CD14-positive monocyte (primary cell): ENCODE results near the gene DNAL1. TPM values are rescaled to one million over a fixed set of nuclear protein-coding genes. Genes with fewer than 3 reads are reported as not detected.
A peak's percentile ranks its signal among the peaks of the same experiment; 100 is the strongest.

Source experiments
- DNase-seq, 3 donors: peaks; one replicate each; pipeline ENCODE4 v3.0.0-alpha.2; 2011 to 2022
- H2AFZ ChIP-seq: 2 replicates; pipeline ENCODE4 v1.6.0; 2012; ENCODE audit warnings: mild to moderate bottlenecking, low read depth, low read length, inconsistent platforms; ENCODE audit not compliant: insufficient read depth, poor library complexity, severe bottlenecking
- H3K27ac ChIP-seq, 2 donors: 1 replicate in 1 of 2; 2 replicates in 1 of 2; pipeline ENCODE4 v1.5.1; 2012 to 2013; ENCODE audit warnings: low read length in 2 of 2, control low read depth in 1 of 2, inconsistent platforms in 1 of 2, low read depth in 1 of 2, mild to moderate bottlenecking in 1 of 2
- H3K27me3 ChIP-seq, 2 donors: one replicate each; pipeline versions ENCODE4 v1.6.0 to v1.6.1; 2011 to 2013; ENCODE audit warnings: low read length in 2 of 2; ENCODE audit not compliant: control insufficient read depth in 2 of 2, insufficient read depth in 2 of 2
- H3K36me3 ChIP-seq, 2 donors: replicated peaks in 1 of 2; 1 replicate in 1 of 2; 2 replicates in 1 of 2; pipeline versions ENCODE4 v1.5.1 to v1.6.1; 2012 to 2013; ENCODE audit warnings: low read length in 2 of 2, control low read depth in 1 of 2, inconsistent platforms in 1 of 2, mild to moderate bottlenecking in 1 of 2; ENCODE audit not compliant: insufficient read depth in 2 of 2, control insufficient read depth in 1 of 2
- H3K4me1 ChIP-seq, 2 donors: 1 replicate in 1 of 2; 2 replicates in 1 of 2; pipeline versions ENCODE4 v1.5.1 to v1.6.1; 2012 to 2013; ENCODE audit warnings: low read length in 2 of 2, control low read depth in 1 of 2, inconsistent platforms in 1 of 2, mild to moderate bottlenecking in 1 of 2, moderate library complexity in 1 of 2; ENCODE audit not compliant: insufficient read depth in 2 of 2, control insufficient read depth in 1 of 2
- H3K4me2 ChIP-seq: replicated peaks from 2 replicates; pipeline ENCODE3; 2012; ENCODE audit warnings: low read length, moderate library complexity, mild to moderate bottlenecking; ENCODE audit not compliant: poor library complexity, severe bottlenecking; ENCODE audit errors: extremely low read depth
- H3K4me3 ChIP-seq, 3 experiments: fragments of 200-600 bp in 1 of 3; sonication (generic) in 1 of 3; replicated peaks in 1 of 3; 1 replicate in 2 of 3; 2 replicates in 1 of 3; pipeline ENCODE4 v1.5.1; 2011 to 2013; ENCODE audit warnings: low read length in 3 of 3, mild to moderate bottlenecking in 3 of 3, control low read depth in 2 of 3, low read depth in 2 of 3, inconsistent platforms in 1 of 3, moderate library complexity in 1 of 3
- H3K79me2 ChIP-seq: 2 replicates; pipeline ENCODE4 v1.6.0; 2012; ENCODE audit warnings: mild to moderate bottlenecking, control low read depth, inconsistent platforms, low read length, moderate library complexity; ENCODE audit not compliant: insufficient read depth
- H3K9ac ChIP-seq: 2 replicates; pipeline ENCODE4 v1.6.0; 2017; ENCODE audit warnings: low read length, mild to moderate bottlenecking; ENCODE audit not compliant: insufficient read depth, poor library complexity, severe bottlenecking
- H3K9me3 ChIP-seq, 2 donors: replicated peaks in 1 of 2; 1 replicate in 1 of 2; 2 replicates in 1 of 2; pipeline versions ENCODE4 v1.5.1 to v1.6.1; 2012 to 2013; ENCODE audit warnings: low read length in 2 of 2, control low read depth in 1 of 2; ENCODE audit not compliant: control insufficient read depth in 1 of 2, insufficient read depth in 1 of 2
- H4K20me1 ChIP-seq: 2 replicates; pipeline ENCODE4 v1.6.0; 2012; ENCODE audit warnings: mild to moderate bottlenecking, low read length, control low read depth, moderate library complexity; ENCODE audit not compliant: insufficient read depth
- H3K27ac Mint-ChIP-seq, 7 donors: one replicate each; pipeline ENCODE4 v1.8.0; 2020; ENCODE audit warnings: mild to moderate bottlenecking in 7 of 7, mixed read lengths in 7 of 7, moderate library complexity in 6 of 7, inconsistent platforms in 2 of 7
- H3K27me3 Mint-ChIP-seq, 3 donors: one replicate each; pipeline ENCODE4 v1.8.0; 2021 to 2022; ENCODE audit warnings: low read depth in 3 of 3, mild to moderate bottlenecking in 3 of 3, mixed read lengths in 3 of 3, moderate library complexity in 3 of 3, inconsistent platforms in 1 of 3
- H3K36me3 Mint-ChIP-seq, 2 donors: one replicate each; pipeline ENCODE4 v1.8.0; 2020; ENCODE audit warnings: mixed read lengths in 2 of 2, inconsistent platforms in 1 of 2, mild to moderate bottlenecking in 1 of 2
- H3K4me1 Mint-ChIP-seq: one replicate; pipeline ENCODE4 v1.8.0; 2020; ENCODE audit warnings: mild to moderate bottlenecking, mixed read lengths
- H3K4me3 Mint-ChIP-seq, 2 donors: one replicate each; pipeline ENCODE4 v1.8.0; 2020; ENCODE audit warnings: mild to moderate bottlenecking in 2 of 2, mixed read lengths in 2 of 2, moderate library complexity in 1 of 2
- H3K9me3 Mint-ChIP-seq, 7 donors: one replicate each; pipeline ENCODE4 v1.8.0; 2020 to 2022; ENCODE audit warnings: mixed read lengths in 7 of 7, mild to moderate bottlenecking in 6 of 7, moderate library complexity in 6 of 7, inconsistent platforms in 2 of 7
- CTCF ChIP-seq: fragments of 200-600 bp; IDR thresholded peaks from one replicate; pipeline ENCODE4 v1.8.0; 2022; ENCODE audit warnings: antibody characterized with exemption, mild to moderate bottlenecking
- WGBS: methylation state at CpG from one replicate; pipeline ENCODE4 v1.1.5; 2013; ENCODE audit warnings: missing lambda C conversion rate; ENCODE audit not compliant: insufficient coverage; 5-methylcytosine and 5-hydroxymethylcytosine counted together
- intact Hi-C, 2 donors: fragments of 100-400 bp; cut with micrococcal nuclease; formaldehyde crosslinking; loops; one replicate each; pipeline versions ENCODE4 v1.15.0 to v1.15.1; 2023
- polyA plus RNA-seq, 3 donors: library from polyadenylated mRNA; depleted of rRNA in 1 of 3; unstranded in 2 of 3; stranded (reverse) in 1 of 3; fragments of 300-500 nt in 2 of 3; fragments of >200 nt in 1 of 3; fragmentation: Illumina TruSeq in 2 of 3; gene quantifications; 1 replicate in 2 of 3; 2 replicates in 1 of 3; pipeline ENCODE4 v1.2.3, GENCODE V29; 2012 to 2021

The DNAL1 gene
- polyA plus RNA-seq, 3 donors, result 0.68 to 3.4 (median 2.0) TPM

- intact Hi-C loops, result no loop called here
- Mint-ChIP-seq H3K27me3 (no peaks in the 10 kb centered on the region), H3K9me3 (no peaks in the 10 kb centered on the region), H3K36me3 (peaks cover 7 to 15% of the 10 kb centered on the region in 2 donors), H3K4me1 (peaks cover 99% of the 10 kb centered on the region), H3K4me3 (no peak overlapping the region), H3K27ac (peak overlapping the region in 2 of 7 donors; percentile 44 to 74)
- Histone ChIP-seq H3K9me3 (no peaks in the 10 kb centered on the region), H3K36me3 (peaks cover 0 to 6% of the 10 kb centered on the region in 2 donors), H3K27me3 (no peaks in the 10 kb centered on the region), H3K4me3 (no peak overlapping the region), H2AFZ (no peak overlapping the region), H3K9ac (no peak overlapping the region), H3K27ac (peak overlapping the region in 1 of 2 donors; percentile 93), H4K20me1 (peaks cover 100% of the 10 kb centered on the region), H3K79me2 (peaks cover 100% of the 10 kb centered on the region), H3K4me2 (no peak overlapping the region), H3K4me1 (peaks cover 83 to 96% of the 10 kb centered on the region in 2 donors)
- TF ChIP-seq CTCF, result no peak
- peak in 1 of 3 donors; percentile 1 for DNase-seq
- WGBS, result 72% methylated on average over 5 of the region's 9 CpGs
Observed at GRCh38 chr14:73747379-73748211, 102.8 kb downstream of the DNAL1 start.

DNA sequence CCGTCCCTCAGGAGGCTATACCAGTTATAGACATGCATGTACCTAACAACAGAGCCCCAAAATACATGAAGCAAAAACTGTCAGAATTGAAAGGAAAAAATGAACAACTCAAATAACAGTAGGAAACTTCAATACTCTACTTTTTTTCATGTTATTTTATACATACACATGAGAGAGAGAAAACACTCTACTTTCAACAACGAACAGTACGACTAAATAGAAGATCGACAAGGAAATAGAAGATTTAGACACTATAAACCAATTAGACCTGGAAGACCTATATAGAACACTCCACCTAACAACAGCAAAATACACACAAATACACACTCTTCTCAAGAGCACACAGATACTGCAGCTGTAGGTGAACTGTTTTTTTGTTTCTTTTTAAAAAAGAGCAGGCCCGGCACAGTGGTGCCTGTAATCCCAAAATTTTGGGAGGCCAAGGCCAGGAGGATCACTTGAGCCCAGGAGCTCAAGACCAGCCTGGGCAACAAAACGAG, 104.1 kb downstream of the DNAL1 start:
- no peak overlapping the region for H3K4me2 ChIP-seq
- peaks cover 83 to 96% of the 10 kb centered on the region in 2 donors for H3K4me1 ChIP-seq
- H3K27me3 Mint-ChIP-seq, result no peaks in the 10 kb centered on the region
- peak overlapping the region in 1 of 7 donors; percentile 38 for H3K27ac Mint-ChIP-seq
- peaks cover 7 to 16% of the 10 kb centered on the region in 2 donors for H3K36me3 Mint-ChIP-seq
- peaks cover 0 to 6% of the 10 kb centered on the region in 2 donors for H3K36me3 ChIP-seq
- no peak overlapping the region for H3K4me3 Mint-ChIP-seq
- no CpG with 5 or more reads among the region's 6 CpGs for WGBS
- no peak for TF ChIP-seq CTCF
- H3K9me3 ChIP-seq, result no peaks in the 10 kb centered on the region
- H3K79me2 ChIP-seq, result peaks cover 100% of the 10 kb centered on the region
- no peak overlapping the region for H2AFZ ChIP-seq
- H4K20me1 ChIP-seq, result peaks cover 100% of the 10 kb centered on the region
- H3K4me3 ChIP-seq, result no peak overlapping the region
- H3K9ac ChIP-seq, result no peak overlapping the region
- peaks cover 99% of the 10 kb centered on the region for H3K4me1 Mint-ChIP-seq
- intact Hi-C loops, result no loop called here
- no peaks in the 10 kb centered on the region for H3K27me3 ChIP-seq
- no peak overlapping the region for H3K27ac ChIP-seq
- no peak for DNase-seq
- H3K9me3 Mint-ChIP-seq, result no peaks in the 10 kb centered on the region
